NB4 (cell line): ENCODE results near the gene NRIP1.

Experiments
- POLR2A ChIP-seq: IDR thresholded peaks from 2 replicates; pipeline ENCODE4 v1.6.1; 2011; ENCODE audit warnings: mild to moderate bottlenecking; ENCODE audit not compliant: insufficient read length; ENCODE audit errors: extremely low read depth
- TF ChIP-seq, protein P1 (sequence below): IDR thresholded peaks from one replicate; pipeline ENCODE4 v1.5.1; 2012; ENCODE audit warnings: low read depth, low read length

DNA sequence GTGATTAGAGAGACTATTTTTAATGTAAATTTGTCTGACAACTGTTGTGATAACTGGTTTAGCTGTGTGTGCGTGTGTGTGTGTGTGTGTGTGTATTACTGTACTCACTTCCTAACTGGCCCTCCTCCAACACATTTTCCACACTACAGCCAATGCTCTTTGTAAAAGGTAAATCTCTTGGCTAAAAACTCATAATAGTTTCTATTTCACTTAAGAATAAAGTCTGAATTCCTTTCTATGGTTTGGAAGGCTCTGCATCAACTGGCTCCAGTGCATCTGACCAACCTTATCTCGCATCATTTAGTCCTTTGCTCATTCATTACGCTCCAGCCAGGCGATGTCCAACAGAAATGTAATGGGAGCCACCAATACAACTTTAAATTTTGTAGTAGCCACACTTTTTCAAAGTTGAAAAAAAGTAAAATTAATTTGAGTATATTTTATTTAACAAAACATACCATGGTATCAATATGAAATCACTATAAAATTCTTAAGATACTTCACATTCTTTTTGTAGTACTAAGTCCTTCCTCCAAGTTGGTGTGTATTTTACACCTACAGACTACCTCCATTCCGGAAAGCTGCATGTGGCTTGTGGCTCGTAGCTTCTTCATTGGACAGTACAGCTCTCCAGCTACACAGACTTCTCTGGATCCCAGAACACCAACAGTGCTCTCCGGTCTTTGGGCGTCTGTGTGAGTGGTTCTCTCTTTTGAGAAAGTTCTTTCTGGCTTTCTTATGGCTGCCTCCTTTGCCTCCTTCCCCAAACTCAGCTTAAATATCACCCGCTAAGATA, 68.9 kb downstream of the NRIP1 start:
- TF ChIP-seq, protein P1, sequence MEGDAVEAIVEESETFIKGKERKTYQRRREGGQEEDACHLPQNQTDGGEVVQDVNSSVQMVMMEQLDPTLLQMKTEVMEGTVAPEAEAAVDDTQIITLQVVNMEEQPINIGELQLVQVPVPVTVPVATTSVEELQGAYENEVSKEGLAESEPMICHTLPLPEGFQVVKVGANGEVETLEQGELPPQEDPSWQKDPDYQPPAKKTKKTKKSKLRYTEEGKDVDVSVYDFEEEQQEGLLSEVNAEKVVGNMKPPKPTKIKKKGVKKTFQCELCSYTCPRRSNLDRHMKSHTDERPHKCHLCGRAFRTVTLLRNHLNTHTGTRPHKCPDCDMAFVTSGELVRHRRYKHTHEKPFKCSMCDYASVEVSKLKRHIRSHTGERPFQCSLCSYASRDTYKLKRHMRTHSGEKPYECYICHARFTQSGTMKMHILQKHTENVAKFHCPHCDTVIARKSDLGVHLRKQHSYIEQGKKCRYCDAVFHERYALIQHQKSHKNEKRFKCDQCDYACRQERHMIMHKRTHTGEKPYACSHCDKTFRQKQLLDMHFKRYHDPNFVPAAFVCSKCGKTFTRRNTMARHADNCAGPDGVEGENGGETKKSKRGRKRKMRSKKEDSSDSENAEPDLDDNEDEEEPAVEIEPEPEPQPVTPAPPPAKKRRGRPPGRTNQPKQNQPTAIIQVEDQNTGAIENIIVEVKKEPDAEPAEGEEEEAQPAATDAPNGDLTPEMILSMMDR: no peak
- no peak for TF ChIP-seq POLR2A
